ENCODE data around the gene ATXN1. TPM values are rescaled to one million over a fixed set of nuclear protein-coding genes. Genes with fewer than 3 reads are reported as not detected.

The ATXN1 gene
- total and polyA plus RNA-seq, 2 of the 13 experiments (the other 11 are each of a cell fraction or from before 2014, with no cell fraction given), result 20.7 to 39.5 TPM

DNA sequence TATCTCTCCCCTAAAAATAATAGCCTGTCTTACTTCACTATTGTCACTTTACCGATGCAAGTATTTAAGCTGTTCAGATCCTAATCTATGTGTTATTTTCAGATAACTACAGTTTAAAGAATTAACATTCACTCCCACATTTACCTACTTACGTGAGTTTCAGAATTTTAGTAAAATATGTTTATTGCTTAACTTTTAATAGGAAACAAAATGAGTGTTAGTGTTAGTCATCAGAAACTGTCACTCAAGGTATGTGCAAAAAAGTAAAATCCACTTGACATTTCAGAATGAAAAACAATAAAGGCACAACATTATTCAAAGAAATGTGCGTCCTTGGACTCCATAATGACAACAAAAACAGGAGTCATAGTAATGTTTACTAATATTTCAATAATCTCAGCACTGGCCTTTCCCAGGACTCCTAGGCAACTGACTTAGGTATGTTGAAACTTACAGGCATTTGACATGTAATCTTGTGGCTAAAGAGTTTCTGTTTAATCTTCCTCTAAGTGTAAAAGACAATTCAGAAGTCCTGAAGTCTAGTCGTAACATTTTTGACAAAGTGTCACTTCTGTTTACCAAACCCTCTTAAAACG is 4.5 kb downstream of the ATXN1 start:
- Histone ChIP-seq H3K36me3 (replicated peaks in 1 of 2; ENCODE audit: control insufficient read depth in 1 of 2, insufficient read depth in 2 of 2, low read length in 2 of 2) (peaks cover 0 to 13% of the 10 kb centered on the region in 2 experiments; a peak in 3 of 5 replicates), H2AFZ (ENCODE audit: low read length) (no peak overlapping the region), H4K20me1 (ENCODE audit: insufficient read depth, low read length) (peaks cover 36% of the 10 kb centered on the region), H3K4me2 (ENCODE audit: low read depth, low read length) (peak overlapping the region; percentile 32; the same call in 1 of the 2 replicates), H3K4me3 (replicated peaks in 1 of 3; ENCODE audit: insufficient read depth in 1 of 3, low read depth in 2 of 3, low read length in 3 of 3) (peak overlapping the region in 1 of 3 experiments; percentile 6; a peak in 1 of 6 replicates), H3K79me2 (ENCODE audit: insufficient read depth, low read length) (peaks cover 82% of the 10 kb centered on the region), H3K9me3 (ENCODE audit: low read length) (no peaks in the 10 kb centered on the region), H3K4me1 (ENCODE audit: insufficient read depth, low read length) (peaks cover 74% of the 10 kb centered on the region), H3K27me3 (ENCODE audit: control insufficient read depth in 1 of 2, insufficient read depth in 2 of 2, low read length in 2 of 2) (no peaks in the 10 kb centered on the region; a peak in 1 of 5 replicates), H3K27ac (ENCODE audit: extremely low read length, insufficient read depth, low read length) (peak overlapping the region; percentile 3), H3K9ac (ENCODE audit: insufficient read depth, low read depth, low read length) (no peak overlapping the region)
- no peak for FAIRE-seq
- no peak for ATAC-seq
- DNase-seq (ENCODE audit: low spot score), result no peak
- in situ Hi-C loops (cut with HindIII; ENCODE audit: extremely low pct_ligation_motif_present, low pct_unique_long_range_greater_than_20kb), result no loop called here
- WGBS (ENCODE audit: low lambda C conversion rate), result 84% methylated on average over 5 of the region's 5 CpGs
- ChIA-PET POLR2A (interaction anchor here (1.7 to 3.5 kb wide), 5 partner anchors 10 to 57 kb away, joined by 5 to 17 read pairs (median 10); no protein-coding TSS in a partner anchor), CTCF (ENCODE audit: low intra/inter-chr PET ratio, low total read pairs) (no interaction called here)
- no TSS peak for BruUV-seq (replicated peaks)
- TF ChIP-seq RBFOX2 (IDR thresholded peaks at IDR 0.05; ENCODE audit: low read depth, low read length), result 0 out of 2 replicates have a peak, but pooled peaks have one; percentile 38
- TF ChIP-seq, protein P1, sequence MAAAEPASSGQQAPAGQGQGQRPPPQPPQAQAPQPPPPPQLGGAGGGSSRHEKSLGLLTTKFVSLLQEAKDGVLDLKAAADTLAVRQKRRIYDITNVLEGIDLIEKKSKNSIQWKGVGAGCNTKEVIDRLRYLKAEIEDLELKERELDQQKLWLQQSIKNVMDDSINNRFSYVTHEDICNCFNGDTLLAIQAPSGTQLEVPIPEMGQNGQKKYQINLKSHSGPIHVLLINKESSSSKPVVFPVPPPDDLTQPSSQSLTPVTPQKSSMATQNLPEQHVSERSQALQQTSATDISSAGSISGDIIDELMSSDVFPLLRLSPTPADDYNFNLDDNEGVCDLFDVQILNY (CRISPR knock-in tag; conservative IDR thresholded peaks at IDR 0.05), result no peak
- intact Hi-C loops (cut with micrococcal nuclease; ENCODE audit: unreplicated experiment), result no loop called here

DNA sequence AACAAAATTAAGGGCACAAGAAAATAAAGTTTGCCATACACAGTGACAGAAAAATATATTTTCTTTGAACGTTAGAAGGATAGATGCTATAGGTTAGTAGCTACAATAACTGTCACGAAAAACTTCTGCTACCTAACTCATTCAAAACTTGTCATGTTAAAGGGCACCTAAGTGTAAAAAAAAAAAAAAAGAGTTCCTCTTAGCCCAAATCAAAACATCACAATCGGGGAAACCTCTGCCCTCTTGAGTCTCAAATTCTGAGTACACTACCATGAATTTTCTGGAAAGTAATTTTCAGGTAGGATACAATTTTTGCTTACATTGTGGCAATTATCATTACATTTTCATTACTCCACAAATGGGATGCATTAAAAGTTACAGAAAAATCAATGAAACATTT is 5.7 kb downstream of the ATXN1 start:
- peaks cover 90% of the 10 kb centered on the region for H3K79me2 ChIP-seq (ENCODE audit: insufficient read depth, low read length)
- peaks cover 2 to 20% of the 10 kb centered on the region in 2 experiments; a peak in 4 of 5 replicates for H3K36me3 ChIP-seq (replicated peaks in 1 of 2; ENCODE audit: control insufficient read depth in 1 of 2, insufficient read depth in 2 of 2, low read length in 2 of 2)
- 76% methylated on average over 3 of the region's 3 CpGs for WGBS (ENCODE audit: low lambda C conversion rate)
- BruUV-seq (replicated peaks), result no TSS peak
- no peak overlapping the region for H3K4me3 ChIP-seq (replicated peaks in 1 of 3; ENCODE audit: insufficient read depth in 1 of 3, low read depth in 2 of 3, low read length in 3 of 3)
- DNase-seq (ENCODE audit: low spot score), result no peak
- peaks cover 86% of the 10 kb centered on the region for H3K4me1 ChIP-seq (ENCODE audit: insufficient read depth, low read length)
- no peak overlapping the region for H3K27ac ChIP-seq (ENCODE audit: extremely low read length, insufficient read depth, low read length)
- in situ Hi-C loops (cut with HindIII; ENCODE audit: extremely low pct_ligation_motif_present, low pct_unique_long_range_greater_than_20kb) (no loop called here), intact Hi-C loops (cut with micrococcal nuclease; ENCODE audit: unreplicated experiment) (no loop called here)
- CTCF ChIA-PET (ENCODE audit: low intra/inter-chr PET ratio, low total read pairs), result no interaction called here
- TF ChIP-seq CEBPG (CRISPR knock-in tag; IDR thresholded peaks at IDR 0.05), result no peak
- TF ChIP-seq ZNF607 (CRISPR knock-in tag; IDR thresholded peaks at IDR 0.05; ENCODE audit: borderline replicate concordance), result no peak
- TF ChIP-seq ZNF616 (CRISPR knock-in tag; IDR thresholded peaks at IDR 0.05; ENCODE audit: low read depth), result no peak
- peak; percentile 25 for TF ChIP-seq AGO2 (optimal IDR thresholded peaks at IDR 0.05; ENCODE audit: low read depth, low read length)
- TF ChIP-seq ZNF891 (CRISPR knock-in tag; IDR thresholded peaks at IDR 0.05), result no peak
- TF ChIP-seq MAFK (conservative IDR thresholded peaks at IDR 0.05 in 1 of 2, IDR thresholded peaks at IDR 0.05 in 1 of 2; ENCODE audit: low read length in 2 of 2), result no peak
- TF ChIP-seq NKX3-1 (CRISPR knock-in tag; IDR thresholded peaks at IDR 0.05), result no peak
- TF ChIP-seq ZNF775 (CRISPR knock-in tag; IDR thresholded peaks at IDR 0.05; ENCODE audit: borderline replicate concordance), result no peak
- TF ChIP-seq ZNF572 (CRISPR knock-in tag; IDR thresholded peaks at IDR 0.05), result no peak
- TF ChIP-seq RBFOX2 (IDR thresholded peaks at IDR 0.05; ENCODE audit: low read depth, low read length), result peak; percentile 35; the same call in 1 of the 2 replicates
- H2AFZ ChIP-seq (ENCODE audit: low read length), result no peak overlapping the region
- no peaks in the 10 kb centered on the region for H3K9me3 ChIP-seq (ENCODE audit: low read length)
- peak overlapping the region; percentile 22 for H3K4me2 ChIP-seq (ENCODE audit: low read depth, low read length)
- H3K27me3 ChIP-seq (ENCODE audit: control insufficient read depth in 1 of 2, insufficient read depth in 2 of 2, low read length in 2 of 2), result no peaks in the 10 kb centered on the region
- POLR2A ChIA-PET, result interaction anchor here (1.4 kb wide), 1 partner anchor 25 kb away, joined by 4 read pairs; no protein-coding TSS in a partner anchor
- no peak for ATAC-seq
- FAIRE-seq, result no peak
- peaks cover 36% of the 10 kb centered on the region for H4K20me1 ChIP-seq (ENCODE audit: insufficient read depth, low read length)
- H3K9ac ChIP-seq (ENCODE audit: insufficient read depth, low read depth, low read length), result 0 out of 2 replicates have a peak overlapping the region, but pooled peaks have one; percentile 7
